SU-DHL-6 (cell line): ENCODE results near the gene CORO1C.

Experiments
- CTCF ChIP-seq: fragments of 200-600 bp; sonication (generic); IDR thresholded peaks from one replicate; pipeline ENCODE4 v1.5.1; 2017; ENCODE audit warnings: antibody characterized with exemption, mild to moderate bottlenecking, low read length, moderate library complexity; ENCODE audit not compliant: insufficient read depth, poor library complexity, severe bottlenecking
- EZH2phosphoT487 ChIP-seq: fragments of 200-600 bp; sonication (generic), shearing (Covaris generic); conservative IDR thresholded peaks from 2 replicates; pipeline ENCODE4 v1.6.1; 2018; ENCODE audit warnings: mild to moderate bottlenecking, antibody characterized with exemption, low read length, moderate library complexity, mixed read lengths

GRCh38 chr12:108649126-108649525 lies 82.2 kb downstream of the CORO1C start:
- TF ChIP-seq CTCF (no peak), EZH2phosphoT487 (no peak)
